HG02678 (cell line): ENCODE measurements around the gene MFSD6.

Source experiments
- ATAC-seq: cut with Tn5 transposase; IDR thresholded peaks from one replicate; pipeline ENCODE4 v1.9.1; 2021; ENCODE audit warnings: mild to moderate bottlenecking, moderate library complexity; ENCODE audit not compliant: unreplicated experiment

The MFSD6 gene

GRCh38 chr2:190526105-190526750 is 118.1 kb downstream of the MFSD6 start:
- no peak for ATAC-seq

DNA sequence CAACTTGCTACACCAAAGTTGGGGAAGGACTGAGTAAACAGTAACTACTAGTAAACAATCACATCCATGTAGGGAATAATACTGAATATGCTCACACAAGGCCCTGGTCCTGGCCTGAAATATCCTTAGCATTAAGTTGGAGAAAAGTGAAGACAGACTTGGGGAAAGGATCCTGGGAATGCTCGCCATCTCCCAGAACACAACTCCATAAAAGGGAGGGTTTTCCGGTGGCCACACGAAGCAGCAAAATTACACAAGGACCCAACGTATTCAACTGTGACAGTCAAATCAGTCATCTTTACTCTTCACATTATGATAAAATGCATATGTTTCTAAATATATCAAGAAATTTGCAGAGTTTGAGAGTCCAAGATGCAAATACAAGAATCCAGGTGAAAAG is 119.1 kb downstream of the MFSD6 start:
- ATAC-seq: no peak

GRCh38 chr2:190527918-190528317 is 119.8 kb downstream of the MFSD6 start:
- ATAC-seq: no peak

DNA sequence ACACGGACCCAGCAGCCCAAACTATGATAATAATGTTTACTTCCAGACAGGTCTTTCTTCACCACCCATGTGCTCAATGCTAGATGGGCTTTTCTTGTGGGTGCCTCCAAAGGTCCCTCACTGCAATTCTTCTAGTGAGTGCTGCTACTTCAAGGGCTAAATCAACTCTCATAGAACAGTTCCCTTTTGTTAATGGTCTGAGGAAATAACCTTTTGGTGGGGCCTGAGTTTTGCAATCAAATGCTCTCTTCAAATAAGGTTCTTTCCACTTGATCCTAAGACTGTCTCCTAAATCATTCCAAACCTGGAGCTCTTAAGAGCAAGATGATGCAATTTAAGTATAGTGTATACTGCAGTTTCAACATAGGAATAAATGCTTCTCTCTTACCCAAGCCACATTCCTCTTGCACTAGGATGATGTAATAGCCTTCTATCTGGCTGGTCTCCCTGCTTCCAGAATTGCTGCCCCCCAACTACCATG is 120.4 kb downstream of the MFSD6 start:
- no peak for ATAC-seq

DNA sequence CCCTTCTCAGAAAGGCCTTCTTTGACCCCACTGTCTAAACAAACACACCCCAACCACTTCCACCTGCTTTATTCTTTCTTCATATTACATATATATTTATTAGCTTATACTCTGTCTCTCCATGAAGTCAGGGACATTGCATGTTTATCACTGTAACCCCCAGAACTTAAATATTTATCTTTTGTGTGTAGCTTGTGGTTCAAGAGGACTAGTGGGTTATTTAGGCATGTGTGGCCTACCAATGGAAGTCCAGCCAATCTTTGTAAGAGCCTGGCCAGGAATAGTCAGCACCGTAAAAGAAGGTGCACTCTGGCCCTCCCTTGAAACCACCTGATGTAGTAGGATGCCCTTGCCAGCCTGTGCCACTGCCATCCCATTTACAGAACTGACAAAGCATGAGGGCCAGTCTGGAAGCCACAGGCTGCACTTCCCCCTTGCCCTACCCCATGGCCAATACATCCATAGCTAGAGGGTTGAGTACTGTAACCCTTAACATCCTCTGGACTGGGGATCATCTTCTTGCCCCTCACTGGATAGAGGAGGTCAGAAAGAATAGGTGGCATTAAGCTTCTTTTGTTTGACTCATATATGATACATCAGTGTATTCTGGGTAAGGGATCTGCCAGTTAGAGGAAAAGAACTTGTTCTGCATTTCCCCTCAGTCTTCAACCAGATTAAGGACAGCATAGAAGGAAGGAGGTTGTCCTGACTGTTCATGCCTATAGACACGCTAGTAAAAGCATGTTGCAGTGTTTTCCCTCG is 121.5 kb downstream of the MFSD6 start:
- no peak for ATAC-seq

DNA sequence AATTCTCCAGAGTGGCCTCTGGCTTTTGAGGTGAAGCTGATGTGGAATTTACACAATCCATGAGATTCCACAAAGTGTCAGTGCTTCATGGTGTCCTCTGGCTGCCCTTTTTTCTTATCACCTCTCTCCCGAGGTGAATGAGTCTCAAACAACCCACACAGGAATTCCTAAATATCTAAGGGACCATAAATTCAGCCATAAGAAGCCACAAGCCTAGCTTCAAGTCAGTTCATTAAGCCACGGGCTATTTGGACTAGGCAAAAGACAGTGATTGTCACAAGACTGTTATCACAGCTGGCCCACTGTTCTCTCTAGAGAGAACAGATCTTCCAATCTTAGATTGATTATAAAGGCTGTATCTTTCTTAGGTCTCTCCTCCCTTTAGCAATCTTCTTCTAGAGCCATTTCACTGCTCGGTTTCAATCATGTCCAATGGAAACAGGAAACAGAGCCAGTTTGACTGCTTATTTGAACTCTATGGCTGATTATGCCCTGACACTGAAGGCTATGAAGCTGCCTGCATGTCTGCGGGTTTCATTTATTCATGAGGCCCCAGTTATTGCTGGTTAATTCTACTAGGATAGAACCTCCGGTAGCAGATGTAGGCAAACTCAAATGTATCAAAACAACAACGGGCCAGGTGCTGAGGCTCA is 122.2 kb downstream of the MFSD6 start:
- ATAC-seq: no peak

DNA sequence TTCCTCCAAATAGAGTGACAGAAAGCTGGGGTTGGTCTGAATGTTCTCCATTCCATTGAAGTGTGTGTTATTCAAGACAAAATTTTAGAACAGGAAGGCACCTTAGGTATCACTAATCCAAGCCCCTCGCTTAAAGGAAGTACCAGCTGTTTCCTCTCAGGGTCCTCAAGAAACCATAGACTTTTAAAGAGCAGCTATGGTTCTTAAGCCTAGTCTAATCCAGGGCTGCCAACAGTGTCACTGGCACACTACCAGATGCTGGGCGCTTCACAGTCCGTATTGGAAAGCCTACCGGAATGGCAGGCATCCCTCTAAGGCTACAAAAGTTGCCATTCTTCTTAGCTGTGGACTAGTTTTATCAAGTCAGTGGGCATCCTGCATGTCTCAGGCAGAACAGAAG is 124.4 kb downstream of the MFSD6 start:
- no peak for ATAC-seq

GRCh38 chr2:190533175-190533967 is 125.2 kb downstream of the MFSD6 start:
- no peak for ATAC-seq

- ATAC-seq: peak; percentile 17
Measured at GRCh38 chr2:190533968-190534309, 125.8 kb downstream of the MFSD6 start.

DNA sequence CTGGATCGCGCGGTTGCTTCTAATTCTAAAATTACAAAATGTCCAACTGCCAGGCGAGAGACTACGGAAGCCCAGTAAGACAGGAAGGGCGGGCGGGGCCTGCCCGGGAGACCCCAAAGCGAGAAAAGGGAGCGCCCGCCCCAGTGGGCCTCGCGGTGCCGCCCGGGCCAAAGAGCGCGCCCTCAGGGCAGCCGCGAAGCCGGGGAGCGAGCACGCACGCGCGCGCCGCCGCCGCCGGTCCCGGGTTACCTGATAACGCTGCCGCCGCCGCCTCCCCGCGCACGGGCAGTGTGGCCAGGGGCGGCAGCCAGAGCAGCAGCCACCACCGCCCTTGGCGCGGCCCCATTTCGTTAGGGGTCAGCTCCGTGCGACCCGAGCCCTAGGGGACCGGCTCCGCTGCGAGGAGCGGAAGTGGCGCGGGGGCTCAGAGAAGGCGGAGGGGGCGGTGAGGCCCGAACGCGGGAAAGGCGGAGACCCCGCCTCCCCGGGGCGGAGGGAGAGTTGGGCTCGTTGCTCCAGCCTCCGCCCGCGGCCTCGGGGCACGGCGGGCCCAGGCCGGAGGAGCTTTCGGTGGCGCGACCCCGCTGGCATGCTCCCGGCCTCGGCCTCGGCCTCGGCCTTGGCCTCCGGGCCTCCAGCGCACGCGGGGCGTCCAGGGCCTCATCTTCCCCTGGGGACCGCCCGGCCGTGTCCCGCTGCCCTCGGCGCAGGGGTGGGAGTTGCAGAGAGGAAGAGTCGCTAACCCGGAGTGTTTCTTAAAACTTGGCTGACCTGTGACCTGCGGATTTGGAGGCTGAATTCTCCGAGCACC is 126.4 kb downstream of the MFSD6 start, which contains the start of gene NEMP2:
Gene NEMP2, minus strand, starts transcription at position 413 of the 811 bp plus-strand sequence. Its CDS starts 67 bp downstream, at position 346.
- ATAC-seq: peak; percentile 70

GRCh38 chr2:190535121-190535439 is 126.9 kb downstream of the MFSD6 start:
- ATAC-seq: no peak

DNA sequence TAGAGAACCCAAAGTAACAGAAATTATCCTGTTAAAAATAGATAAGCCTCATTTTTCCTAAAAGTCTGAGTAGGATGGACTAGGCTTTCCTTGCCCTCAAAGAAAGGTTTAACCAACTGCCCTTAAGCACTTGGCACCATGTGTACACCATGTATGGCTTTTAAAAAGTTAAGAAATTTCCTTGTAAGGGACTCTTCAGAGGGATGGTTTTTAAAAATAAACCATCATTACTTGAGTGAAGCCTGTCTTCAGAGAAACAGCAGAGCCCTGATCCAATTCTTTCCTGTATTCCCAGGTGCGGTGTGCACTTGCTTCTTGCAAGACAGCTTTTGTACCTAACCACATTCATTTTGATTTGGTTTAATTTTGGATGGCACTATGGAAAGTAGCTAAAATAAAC is 127.4 kb downstream of the MFSD6 start:
- no peak for ATAC-seq

DNA sequence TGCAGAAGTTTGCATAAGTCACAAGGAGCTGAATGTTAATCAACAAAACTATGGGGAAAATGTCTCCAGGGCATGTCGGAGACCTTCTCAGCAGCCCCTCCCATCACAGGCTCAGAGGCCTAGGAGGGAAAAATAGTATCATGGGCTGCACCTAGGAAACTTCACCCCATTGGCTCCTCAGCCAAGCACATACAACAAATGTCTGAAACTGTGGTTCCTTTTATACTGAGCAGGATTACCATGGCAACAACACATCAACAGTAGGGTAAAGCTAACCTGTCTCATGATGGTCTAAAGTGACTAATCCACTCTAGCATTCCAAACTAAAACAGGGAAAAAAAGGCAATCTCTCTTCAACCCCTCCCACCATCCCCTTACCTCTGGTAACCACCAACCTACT is 129.6 kb downstream of the MFSD6 start:
- ATAC-seq: no peak

GRCh38 chr2:190538201-190538600 is 130.0 kb downstream of the MFSD6 start:
- no peak for ATAC-seq

DNA sequence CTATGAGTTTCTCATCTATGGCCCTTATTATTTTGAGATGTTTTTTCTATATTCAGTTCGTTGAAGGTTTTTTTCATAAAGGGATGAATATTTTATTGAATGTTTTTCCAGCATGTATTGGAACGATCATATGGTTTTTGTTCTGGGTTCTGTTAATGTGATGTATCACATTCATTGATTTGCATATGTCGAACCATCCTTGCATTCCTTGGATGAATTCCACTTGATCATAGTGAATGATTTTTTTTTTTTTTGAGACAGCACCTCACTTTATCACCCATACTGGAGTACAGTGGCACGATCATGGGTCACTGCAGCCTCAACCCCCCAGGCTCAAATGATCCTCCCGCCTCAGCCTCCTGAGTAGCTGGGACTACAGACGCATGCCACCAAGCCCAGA is 131.9 kb downstream of the MFSD6 start:
- no peak for ATAC-seq

- ATAC-seq: no peak
Measured at GRCh38 chr2:190545093-190545492, 136.9 kb downstream of the MFSD6 start.

DNA sequence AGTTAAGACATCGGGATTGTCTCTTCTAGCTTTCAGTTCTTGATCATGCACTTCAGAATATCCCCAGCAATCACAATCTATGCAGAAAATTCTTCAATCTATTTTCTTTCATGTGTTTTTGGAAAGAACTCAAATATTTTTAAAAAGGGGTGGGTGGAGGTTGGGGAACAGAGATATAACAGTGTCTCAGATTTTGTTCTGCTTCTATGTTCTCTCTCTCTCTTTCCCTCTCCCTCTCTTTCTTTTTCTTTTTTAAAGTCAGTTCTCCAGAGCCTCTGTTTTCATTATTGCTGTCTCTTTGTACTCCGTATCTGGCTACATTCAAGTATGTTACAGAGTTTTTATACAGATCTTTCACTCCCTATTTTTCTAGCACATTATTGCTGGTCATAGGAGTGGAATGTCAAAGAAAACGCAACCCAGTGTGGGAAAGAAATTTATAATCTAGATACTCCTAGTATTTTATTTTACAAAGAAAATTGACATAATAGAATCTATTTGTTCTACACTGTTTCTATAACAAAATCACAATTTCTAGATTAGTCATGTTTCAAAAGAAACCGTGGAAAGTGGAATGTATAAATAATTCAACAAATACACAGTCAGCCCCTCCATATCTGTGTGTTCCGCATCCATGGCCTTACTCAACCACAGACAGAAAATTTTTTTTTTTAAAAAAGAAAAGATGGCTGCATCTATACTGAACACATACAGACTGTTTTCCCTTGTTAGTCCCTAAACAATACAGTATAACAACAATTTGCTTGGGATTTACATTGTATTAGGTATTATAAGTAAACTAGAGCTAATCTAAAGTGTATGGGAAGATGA is 137.6 kb downstream of the MFSD6 start:
- ATAC-seq: no peak

- ATAC-seq: no peak
Measured at GRCh38 chr2:190546734-190547133, 138.6 kb downstream of the MFSD6 start.

DNA sequence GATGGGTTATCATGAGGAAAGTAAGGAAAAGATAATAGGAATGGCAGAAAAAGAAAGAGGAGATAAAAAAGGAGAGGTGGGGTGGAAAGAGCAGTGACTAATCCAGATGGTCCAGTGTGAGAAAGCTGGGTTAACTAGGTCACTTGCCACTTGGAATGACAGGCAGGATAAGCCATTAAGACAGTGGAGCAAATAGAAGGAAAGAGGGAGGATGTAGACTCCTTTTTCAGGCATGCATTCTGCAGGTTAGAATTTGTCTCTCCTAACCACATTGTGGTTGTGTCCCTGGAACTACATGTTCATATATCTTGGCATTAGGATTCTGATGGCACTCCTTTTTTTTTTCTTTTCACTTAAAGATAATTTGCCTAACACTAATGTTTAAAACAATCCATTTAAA is 139.7 kb downstream of the MFSD6 start:
- no peak for ATAC-seq

DNA sequence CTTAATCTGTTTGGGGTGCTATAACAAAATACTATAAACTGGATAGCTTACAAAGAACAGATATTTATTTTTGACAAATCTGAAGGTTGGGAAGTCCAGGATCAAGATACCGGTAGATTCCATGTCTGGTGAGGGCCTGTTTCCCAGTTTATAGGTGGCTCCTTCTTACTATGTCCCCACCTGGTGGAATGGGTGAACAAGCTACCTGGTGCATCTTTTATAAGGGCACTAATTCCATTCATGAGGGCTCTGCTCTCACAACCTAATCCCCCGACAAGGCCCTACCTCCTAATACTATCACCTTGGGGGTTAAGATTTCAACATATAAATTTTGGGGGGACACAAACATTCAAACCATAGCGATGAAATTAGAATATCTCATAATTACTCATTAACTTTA is 142.0 kb downstream of the MFSD6 start:
- ATAC-seq: no peak
